ENCODE data around the gene ADAM29.
"Not testable (repeated sequence)": the region's sequence is repeated elsewhere in the genome, so short reads cannot be mapped to it uniquely, and the experiment has no call there.

ADAM29 gene

DNA sequence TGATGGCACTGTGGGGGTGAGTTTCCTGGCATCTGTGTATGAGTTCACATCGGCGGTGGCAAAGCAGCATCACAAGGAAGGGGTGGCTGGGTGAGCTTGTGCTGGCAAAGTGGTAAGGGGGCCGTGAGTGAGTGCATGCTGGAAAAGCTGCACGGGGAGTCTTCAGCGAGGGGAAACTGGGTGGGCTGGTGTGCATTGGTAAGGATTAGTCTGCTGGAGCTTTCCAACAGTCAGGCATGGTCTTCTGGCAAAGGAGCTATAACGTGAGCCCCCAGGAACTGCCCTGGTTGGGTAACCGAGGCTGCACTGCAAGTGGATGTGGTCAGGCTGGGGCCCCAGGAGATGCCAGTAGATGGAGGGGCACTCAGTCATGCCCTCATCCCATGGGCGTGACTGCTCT is 30.7 kb downstream of the ADAM29 start:
- no peak for DNase-seq (ENCODE audit: low read depth)

DNA sequence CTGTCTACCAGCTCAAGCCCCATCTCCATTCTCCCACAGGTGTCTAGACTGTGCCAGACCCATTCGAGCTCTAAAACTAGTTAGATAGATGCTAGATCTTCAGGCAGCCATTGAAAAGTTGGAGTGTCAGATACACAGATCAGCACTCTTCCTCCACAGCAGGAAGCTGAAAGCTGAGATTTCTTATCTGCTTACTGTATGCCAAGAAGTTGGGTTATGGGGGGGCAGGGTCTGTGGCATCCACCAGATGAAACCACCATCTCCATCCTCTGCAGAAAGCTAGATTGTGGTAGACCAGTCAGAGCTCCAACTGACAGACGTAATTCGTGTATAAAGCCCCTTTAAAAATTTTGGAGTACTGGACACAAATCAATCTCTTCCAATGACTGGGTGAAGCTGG is 54.8 kb downstream of the ADAM29 start:
- no peak for DNase-seq (ENCODE audit: low read depth)

DNA sequence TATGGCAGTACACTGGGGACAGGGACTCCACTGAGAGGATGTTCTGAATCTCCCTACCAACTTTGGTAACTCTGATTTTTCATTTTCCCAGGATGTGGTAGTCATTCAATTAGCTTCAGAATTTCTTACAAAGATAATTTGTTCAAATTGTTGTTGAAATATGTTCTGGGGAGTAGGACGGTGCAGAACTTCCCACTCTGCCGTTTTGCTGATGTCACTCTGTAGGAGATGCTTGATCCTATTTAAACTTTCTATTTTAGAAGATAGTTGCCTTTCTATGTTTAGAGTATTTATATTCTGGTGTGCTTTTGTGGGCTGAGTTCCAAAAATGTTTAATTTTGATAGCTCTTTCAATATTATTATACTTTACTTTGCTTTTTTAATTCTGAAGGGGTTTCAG is 55.2 kb downstream of the ADAM29 start:
- DNase-seq (ENCODE audit: low read depth): no peak

DNA sequence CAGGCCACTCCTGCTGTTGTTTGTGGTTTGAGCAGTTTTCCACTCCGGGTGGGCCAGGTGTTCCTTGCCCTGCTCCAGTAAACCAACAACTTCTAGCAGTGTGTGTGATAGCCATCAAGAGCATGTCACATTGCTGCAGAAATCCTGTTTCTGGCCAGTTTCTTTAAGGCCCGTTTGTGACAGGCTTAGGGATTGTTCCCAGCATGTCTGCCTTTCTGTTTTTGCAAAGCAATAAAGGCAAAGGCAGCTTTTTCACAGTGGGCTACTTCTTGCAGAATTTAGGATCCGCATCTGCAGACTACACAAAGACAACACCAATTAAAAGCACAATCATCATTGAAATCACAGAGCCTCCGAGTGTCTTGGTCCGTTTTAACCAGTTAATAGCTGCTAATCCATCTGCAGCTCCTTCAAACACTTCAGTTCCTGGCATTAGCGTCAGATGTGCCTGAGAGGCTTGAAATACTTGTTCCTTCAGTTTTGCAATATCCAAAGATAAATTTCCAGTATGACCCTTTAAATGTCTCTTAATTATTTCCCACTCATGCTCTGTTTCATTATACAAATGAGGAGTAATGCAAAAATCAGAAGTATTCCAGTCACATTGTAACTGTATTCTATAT is 65.1 kb downstream of the ADAM29 start:
- no peak for DNase-seq (ENCODE audit: low read depth)

DNA sequence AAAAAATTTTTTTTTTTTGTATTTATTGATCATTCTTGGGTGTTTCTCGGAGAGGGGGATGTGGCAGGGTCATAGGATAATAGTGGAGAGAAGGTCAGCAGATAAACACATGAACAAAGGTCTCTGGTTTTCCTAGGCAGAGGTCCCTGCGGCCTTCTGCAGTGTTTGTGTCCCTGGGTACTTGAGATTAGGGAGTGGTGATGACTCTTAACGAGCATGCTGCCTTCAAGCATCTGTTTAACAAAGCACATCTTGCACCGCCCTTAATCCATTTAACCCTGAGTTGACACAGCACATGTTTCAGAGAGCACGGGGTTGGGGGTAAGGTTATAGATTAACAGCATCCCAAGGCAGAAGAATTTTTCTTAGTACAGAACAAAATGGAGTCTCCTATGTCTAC is 65.7 kb downstream of the ADAM29 start:
- not testable (repeated sequence) for DNase-seq (ENCODE audit: low read depth)

DNA sequence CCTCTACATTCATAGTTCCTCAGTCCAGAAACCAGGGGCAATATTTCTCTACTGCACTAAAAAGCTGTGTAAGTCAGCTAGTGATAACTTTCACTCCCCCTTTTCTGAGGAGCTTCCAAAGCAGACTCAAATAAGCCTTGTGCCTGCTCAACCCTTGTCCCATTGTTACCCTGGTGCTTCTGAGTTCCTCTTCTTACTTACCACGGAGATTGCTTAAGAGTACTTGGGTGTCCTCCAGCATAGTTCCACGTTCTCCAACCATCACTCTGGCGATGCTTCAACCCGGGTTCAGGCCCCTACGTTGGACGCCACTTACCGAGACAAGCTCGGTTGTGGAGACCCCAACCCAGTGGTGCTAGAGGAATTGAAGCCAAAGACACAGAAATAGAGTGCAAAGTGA is 71.6 kb downstream of the ADAM29 start:
- no peak for DNase-seq (ENCODE audit: low read depth)

DNA sequence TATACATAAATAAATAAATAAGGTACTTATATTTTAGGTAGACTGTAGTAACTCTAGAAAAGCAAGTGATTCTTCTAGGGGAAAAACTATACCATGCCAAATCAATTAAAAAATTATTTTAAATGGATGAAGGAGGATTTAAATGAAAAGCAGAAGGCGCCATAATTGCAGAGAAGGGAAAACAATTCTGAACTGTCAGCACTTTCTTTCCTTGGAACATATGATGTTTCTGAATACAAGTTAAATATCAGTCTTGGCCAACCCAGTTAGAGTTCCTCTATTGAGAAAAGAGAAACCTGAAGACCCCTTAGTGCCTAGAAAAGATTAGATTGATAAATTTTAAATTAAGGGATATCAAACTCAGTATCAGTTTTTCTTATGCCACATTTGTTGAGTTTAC is 75.8 kb downstream of the ADAM29 start:
- DNase-seq (ENCODE audit: low read depth): no peak

DNA sequence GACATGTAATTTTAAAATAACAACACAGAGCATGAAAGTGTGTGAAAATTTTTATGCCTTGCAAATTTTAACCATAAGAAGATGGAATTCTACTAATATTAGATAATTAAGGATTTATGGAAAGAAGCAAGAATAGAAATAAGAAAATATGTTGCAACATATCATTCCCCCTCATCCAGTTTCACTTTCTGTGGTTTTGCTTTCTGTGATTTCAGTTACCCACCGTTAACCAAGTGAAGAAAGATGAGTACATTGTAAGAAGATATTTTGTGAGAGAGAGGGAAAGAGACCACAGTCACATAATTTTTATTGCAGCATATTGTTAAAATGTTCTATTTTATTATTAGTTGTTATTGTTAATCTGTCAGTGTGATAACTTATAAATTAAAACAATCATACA is 77.9 kb downstream of the ADAM29 start:
- DNase-seq (ENCODE audit: low read depth): no peak

DNA sequence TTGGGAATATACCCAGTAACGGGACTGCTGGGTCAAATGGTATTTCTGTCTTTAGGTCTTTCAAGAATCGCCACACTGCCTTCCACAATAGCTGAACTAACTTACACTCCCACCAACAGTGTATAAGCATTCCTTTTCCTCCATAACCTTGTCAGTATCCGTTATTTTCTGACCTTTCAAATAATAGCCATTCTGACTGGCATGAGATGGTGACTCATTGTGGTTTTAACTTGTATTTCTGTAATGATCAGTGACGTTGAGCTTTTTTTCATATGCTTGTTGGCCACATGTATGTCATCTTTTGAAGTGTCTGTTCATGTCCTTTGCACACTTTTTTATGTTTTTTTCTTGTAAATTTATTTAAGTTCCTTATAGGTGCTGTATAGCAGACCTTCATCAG is 81.2 kb downstream of the ADAM29 start:
- no peak for DNase-seq (ENCODE audit: low read depth)

DNA sequence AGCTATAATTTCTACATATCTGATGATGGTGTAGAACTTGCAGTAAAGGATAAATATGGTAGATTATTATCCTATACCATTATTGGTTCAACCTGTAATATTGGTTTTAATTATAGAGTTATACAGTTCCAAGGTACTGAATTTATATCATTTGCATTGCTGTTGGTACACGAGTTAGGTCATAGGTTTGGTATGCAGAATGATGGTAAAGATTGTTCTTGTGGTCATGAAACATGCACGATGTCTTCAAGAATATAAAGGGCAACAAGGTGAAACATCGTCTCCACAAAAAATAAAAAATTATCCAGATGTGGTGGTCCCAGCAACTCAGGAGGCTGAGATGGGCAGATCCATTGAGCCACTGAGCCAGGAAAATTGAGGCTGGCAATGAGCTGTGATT is 99.6 kb downstream of the ADAM29 start:
- DNase-seq (ENCODE audit: low read depth): no peak

DNA sequence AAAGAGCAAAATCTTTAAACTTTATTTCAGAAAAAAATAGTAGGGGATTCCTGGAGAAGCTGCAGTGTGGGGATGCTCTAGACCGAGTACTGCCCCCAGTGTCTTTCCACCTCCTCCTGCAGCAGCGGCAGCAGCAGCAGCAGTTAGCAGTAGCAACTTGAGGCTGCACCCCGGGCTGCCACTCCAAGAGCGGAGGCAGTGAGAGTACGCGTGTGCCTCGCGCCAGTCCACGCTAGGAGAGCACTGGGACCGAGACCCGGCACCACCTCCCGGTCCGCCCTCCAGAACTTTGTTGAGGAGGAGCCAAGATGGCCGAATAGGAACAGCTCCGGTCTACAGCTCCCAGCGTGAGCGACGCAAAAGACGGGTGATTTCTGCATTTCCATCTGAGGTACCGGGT is 101.3 kb downstream of the ADAM29 start:
- not testable (repeated sequence) for DNase-seq (ENCODE audit: low read depth)
